NCI-H526 (cell line): Measurements from ENCODE around the gene CTNNAL1.

Experiments used
- DNase-seq, 2 experiments: peaks; one replicate each; lab custom pipeline; 2025; lab: John Stamatoyannopoulos, UW

Gene CTNNAL1

GRCh38 chr9:109028457-109028856 lies 15.2 kb upstream of the CTNNAL1 start:
- no peak for DNase-seq

DNA sequence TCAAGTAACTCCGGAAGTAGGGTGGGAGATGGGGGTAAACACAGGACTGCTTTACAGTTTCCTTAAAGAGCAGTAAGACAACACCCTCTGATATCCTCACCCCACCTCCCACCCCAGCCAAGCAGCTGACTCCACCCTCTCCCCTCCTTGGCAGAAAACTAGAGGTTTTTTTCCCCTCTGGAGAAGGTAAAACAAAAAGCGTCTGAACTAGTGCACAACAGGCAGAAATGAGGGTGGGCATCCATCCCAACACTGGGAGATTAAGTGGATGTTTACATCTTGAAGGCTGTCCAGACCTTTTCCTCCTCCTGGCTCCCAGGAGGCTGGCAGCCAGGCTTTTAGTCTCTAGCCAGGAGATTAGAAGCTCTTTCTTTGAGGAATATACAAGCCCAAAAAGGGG lies 13.9 kb upstream of the CTNNAL1 start:
- DNase-seq, result no peak

- DNase-seq, result no peak
These were observed 13.0 kb upstream of the CTNNAL1 start for GRCh38 chr9:109026306-109026705.

- DNase-seq, result no peak
These were observed 9.6 kb upstream of the CTNNAL1 start for GRCh38 chr9:109022873-109023272.

- DNase-seq, result peak; percentile 6 to 33
These were observed 7.5 kb upstream of the CTNNAL1 start for GRCh38 chr9:109020581-109021511.

DNA sequence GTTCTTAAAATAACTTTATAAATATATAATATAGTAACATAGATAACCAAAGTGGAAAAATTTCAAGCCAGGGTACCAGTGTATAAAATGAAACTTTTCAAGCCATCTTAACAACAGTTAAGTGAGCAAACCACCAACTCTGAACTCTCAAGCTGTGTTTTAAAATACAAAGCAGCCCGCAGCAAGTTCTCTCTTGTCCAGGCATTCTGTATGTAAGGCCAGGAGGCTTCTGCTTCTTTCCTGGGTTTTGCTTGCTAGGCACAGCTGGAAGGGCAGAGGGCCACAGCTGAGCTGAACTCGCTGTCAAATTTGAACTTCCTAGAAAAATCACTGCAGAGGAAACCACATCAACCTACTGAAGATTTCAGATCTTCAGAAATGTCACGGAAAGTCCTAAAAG lies 6.8 kb upstream of the CTNNAL1 start:
- no peak for DNase-seq

GRCh38 chr9:109019420-109019819 lies 6.1 kb upstream of the CTNNAL1 start:
- no peak for DNase-seq

DNA sequence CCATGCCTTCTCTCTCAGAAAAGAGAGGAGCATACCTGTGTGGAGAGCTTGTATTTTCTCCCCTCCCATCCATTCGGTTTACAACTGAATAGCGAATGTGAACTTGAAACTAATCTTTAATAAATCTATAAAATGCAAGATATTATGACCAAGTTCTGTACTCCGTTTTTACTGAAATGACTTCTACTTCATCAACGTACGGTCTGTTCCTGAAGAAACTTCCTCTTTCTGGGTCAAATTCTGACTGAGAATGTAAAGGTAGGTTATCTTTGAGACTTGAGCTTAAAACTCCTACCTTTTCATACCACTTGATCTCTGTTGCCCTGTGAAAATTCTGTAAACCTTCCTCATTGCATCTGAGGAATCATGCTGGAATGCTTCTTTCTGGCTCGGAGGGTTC lies 4.2 kb upstream of the CTNNAL1 start:
- no peak for DNase-seq

- DNase-seq, result no peak
These were observed 3.8 kb upstream of the CTNNAL1 start for GRCh38 chr9:109017061-109017460.

DNA sequence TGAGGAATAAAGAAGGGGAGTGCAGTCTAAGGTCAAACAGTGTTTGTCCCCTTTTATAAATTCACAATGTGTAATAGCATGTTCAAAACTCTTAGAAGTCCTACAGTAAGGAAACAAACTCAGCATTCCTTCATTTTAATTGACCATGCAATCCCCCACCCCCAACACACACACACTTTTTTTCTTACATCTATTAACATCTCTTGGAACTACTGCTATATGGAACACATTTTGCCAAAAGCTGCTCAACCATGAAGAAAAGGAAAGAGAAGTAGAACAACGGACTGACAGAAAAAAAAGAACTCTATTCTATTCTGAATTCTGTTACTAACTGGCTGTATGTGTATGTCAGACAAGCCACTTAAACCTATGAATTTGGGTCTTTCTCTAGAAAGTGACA lies 2.8 kb upstream of the CTNNAL1 start:
- no peak for DNase-seq

DNA sequence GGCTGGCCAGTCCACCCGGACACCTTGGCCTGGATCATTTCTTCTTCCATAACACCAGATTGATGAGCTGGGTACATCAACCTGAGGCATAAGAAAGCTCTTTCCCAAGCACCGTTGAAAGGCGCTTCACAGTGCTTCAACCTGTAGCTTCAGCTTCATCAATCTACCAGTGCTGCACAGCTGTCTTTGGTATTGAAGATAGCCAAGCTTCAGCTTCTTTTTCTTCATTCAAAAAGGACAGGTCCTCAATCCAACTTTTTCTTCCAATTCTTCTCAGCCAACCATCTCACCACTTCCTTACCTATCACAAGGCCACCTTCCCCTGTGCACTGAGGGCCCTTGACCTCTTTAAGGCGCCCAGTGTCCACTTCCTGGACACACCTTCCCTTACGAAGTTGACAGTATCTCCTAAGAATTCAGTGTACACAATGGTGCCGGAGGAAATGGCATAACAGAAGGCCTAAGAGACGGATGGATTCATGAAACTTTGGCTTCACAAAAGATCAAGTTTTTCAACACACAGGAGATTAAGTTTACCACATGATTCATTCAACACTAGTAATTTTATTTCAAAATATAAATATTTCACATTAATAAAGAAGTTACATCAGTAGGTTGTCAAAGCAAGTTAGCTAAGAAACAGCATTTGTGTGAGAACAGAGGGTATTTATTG lies 1.4 kb upstream of the CTNNAL1 start:
- DNase-seq, result no peak

- peak in 1 of 2 experiments; percentile 62 for DNase-seq
These were observed 644 bp upstream of the CTNNAL1 start for GRCh38 chr9:109013679-109014607.

DNA sequence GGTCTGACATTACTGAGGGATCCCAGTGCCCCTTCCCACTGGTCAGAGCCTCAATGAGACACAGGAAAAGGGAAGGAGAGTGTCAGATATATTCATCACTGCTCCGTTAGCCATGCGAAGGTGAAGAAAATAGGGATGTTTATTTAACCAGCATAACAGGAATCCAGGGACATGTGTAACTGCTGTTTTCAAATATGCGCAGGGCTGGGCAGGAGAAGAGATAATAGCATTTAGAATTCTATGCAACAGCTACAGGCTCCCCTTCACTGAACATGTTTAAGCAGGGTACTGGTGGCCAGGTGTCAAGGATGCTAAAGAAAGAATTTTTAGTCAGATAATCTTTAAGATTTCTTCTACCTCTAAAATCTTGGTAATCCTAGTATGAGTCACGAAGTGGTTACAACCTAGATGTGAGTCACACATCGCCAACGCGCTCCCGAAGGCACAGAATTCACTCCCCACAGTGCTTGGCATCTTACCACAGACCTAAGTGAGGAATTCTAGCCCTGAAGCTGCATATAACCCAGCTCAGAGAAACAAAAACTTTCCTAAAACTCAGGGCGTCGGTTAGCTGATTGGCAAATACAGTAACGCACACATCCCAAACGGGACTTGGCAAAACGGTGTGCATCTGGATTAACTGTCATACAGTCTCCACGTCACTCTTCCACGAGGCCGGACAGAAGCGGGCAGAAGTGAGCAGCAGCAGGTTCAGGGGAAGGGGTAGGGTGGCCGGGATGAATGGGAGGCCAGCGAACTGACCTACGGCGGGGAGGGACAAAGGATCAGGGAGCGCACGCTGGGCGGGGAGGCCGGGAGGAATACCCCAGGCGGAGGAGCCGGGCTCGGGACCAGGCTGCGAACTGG lies 1.1 kb downstream of the CTNNAL1 start:
- DNase-seq, result peak in 1 of 2 experiments; percentile 56

DNA sequence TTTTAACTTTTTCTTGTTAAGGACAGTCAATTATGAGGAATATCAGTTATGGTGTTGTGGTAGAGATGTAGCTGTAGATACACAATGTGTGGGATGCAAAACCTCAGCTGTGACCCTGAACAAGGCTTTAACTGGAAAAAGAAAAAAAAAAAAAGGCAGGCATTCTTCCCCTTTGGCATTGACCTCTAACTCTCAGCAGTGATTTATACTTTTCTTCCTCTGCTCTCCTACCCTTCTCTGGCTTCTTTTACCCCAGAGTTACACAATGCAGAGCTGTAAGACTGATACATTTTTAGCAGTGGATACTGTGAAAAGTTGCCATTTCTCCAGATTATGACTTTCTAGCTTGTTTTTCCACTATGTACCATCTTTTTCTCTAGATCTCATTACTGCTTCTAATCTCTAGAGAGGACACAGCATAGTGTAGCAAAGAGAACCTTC lies 2.0 kb downstream of the CTNNAL1 start:
- DNase-seq, result no peak

DNA sequence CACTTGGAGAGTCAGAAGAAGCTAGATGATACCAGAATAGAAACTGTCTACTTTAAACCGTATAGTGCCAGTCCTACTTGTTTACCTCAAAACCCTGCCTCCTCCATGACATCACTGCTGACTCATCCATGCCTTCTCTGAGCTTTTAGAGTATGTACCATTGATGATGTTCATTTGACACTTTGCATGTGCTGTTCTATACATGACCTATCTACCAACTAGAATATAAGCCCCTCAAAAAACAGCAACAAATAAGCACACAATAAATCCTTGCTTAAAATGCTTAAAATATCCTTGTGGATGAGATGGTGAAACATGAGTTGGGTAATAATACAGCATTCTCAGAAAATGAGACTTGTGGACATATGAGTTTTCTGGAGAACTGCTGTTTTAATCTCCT lies 2.6 kb downstream of the CTNNAL1 start:
- no peak for DNase-seq

GRCh38 chr9:109005678-109006077 lies 7.6 kb downstream of the CTNNAL1 start:
- no peak for DNase-seq

DNA sequence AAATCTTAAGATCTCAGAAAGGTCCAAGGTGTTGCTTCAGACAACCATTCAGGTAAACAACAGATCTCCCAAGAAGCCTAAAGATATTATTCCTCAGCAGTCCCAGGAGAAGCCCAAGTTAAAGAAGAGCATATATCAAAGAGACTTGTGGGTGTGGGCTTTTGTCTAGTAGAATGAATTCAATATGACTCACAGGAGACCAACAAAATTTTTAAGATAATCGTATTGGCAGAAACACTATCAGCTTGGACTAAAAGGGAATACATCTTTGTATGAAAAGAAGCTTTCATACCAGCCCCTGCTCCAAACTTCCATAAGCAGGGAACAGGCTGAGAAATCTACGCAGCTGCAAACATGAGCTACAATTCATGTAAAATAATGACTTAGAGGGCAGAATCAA lies 10.2 kb downstream of the CTNNAL1 start:
- DNase-seq, result no peak

- DNase-seq, result no peak
These were observed 11.2 kb downstream of the CTNNAL1 start for GRCh38 chr9:109002141-109002540.

DNA sequence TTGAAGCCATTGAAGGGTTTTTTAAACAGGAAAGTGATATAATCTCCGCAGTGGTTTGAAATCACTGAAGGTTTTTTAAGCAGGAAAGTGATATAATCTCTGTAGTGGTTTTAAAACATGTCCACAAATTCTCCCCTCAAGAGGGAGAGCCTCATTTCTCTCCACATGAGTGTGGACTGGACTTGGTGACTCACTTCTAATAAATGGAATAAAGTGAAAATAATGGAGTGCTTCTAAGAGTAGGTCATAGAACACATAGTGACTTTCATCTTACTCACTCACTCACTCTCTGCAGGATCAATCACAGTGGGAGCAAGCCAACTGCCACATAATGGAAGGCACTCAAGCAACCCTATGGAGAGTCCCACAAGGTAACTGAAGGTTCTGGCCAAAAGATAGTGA lies 12.0 kb downstream of the CTNNAL1 start:
- no peak for DNase-seq

DNA sequence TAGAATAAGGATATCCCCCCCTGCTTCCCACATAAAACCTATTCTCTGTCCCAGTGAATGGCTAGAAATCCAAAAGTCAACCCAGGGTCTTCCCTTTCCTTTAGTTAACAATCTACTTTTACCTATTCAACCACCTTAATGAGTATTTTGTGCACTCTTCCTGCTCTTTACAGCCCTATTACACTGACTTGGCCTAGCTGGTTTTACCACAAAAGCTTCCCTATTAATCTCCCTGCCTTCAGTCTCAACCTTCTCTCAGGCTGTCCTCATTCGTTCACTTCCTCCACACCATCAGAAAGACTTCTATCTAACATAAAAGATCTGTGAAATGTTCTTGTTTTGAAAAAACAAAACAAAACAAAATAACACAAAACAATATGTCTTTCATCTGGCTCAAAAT lies 16.2 kb downstream of the CTNNAL1 start:
- no peak for DNase-seq

- DNase-seq, result no peak
These were observed 16.7 kb downstream of the CTNNAL1 start for GRCh38 chr9:108996643-108997042.
